Testis (tissue), 3 donors: ENCODE data around the gene HSH2D. TPM values are rescaled to one million over a fixed set of nuclear protein-coding genes. Genes with fewer than 3 reads are reported as not detected.

Source experiments
- DNase-seq: peaks from one replicate; pipeline ENCODE4 v3.0.0-alpha.2; 2019
- H3K27ac ChIP-seq, 2 donors: fragments of 200-600 bp; sonication (generic); one replicate each; pipeline ENCODE4 v1.5.1; 2019
- H3K27me3 ChIP-seq: fragments of 200-600 bp; sonication (generic); one replicate; pipeline ENCODE4 v1.5.1; 2019
- H3K36me3 ChIP-seq: fragments of 200-600 bp; sonication (generic); one replicate; pipeline ENCODE4 v1.5.1; 2017; ENCODE audit warnings: low read depth; ENCODE audit errors: missing control alignments
- H3K4me1 ChIP-seq: fragments of 200-600 bp; sonication (generic); one replicate; pipeline ENCODE4 v1.5.1; 2019
- H3K4me3 ChIP-seq, 2 donors: fragments of 200-600 bp; sonication (generic); one replicate each; pipeline ENCODE4 v1.5.1; 2017 to 2019
- H3K9me3 ChIP-seq: fragments of 200-600 bp; sonication (generic); one replicate; pipeline ENCODE4 v1.5.1; 2017
- CTCF ChIP-seq, 3 experiments: fragments of 450-650 bp in 2 of 3; fragments of 200-600 bp in 1 of 3; sonication (generic) in 1 of 3; IDR thresholded peaks; one replicate each; pipeline ENCODE4 v1.5.1; 2016 to 2019; ENCODE audit warnings: antibody characterized with exemption in 3 of 3, mild to moderate bottlenecking in 2 of 3, moderate library complexity in 1 of 3
- POLR2A ChIP-seq: fragments of 450-650 bp; IDR thresholded peaks from one replicate; pipeline ENCODE4 v1.6.1; 2017; ENCODE audit warnings: antibody characterized with exemption, mild to moderate bottlenecking, moderate library complexity
- WGBS, 2 donors: methylation state at CpG; one replicate each; pipeline ENCODE4 v1.1.5; 2018; 5-methylcytosine and 5-hydroxymethylcytosine counted together
- intact Hi-C: fragments of 100-400 bp; cut with DNase I; formaldehyde crosslinking; loops from one replicate; pipeline ENCODE4 v1.15.1; 2023; ENCODE audit warnings: low total_unique reads
- polyA plus RNA-seq: library from polyadenylated mRNA; stranded (reverse); fragments of 350-450 nt; fragmentation: Illumina TruSeq; extraction: RNeasy Lipid Tissue Mini Kit (QIAGEN cat#74804); gene quantifications from one replicate; pipeline ENCODE4 v1.2.3, GENCODE V29; 2014; ENCODE audit warnings: low read depth, low replicate concordance; ENCODE audit not compliant: insufficient read depth
- small RNA-seq, 2 donors: library from RNA; depleted of rRNA; stranded (forward); fragments of <200 nt; gene quantifications; one replicate each; pipeline ENCODE3, GENCODE V24; 2016
- total RNA-seq, 2 donors: library from RNA; depleted of rRNA; stranded (reverse); fragments of >200 nt; gene quantifications; one replicate each; pipeline ENCODE4 v1.2.3, GENCODE V29; 2016

Gene HSH2D
- total and polyA plus RNA-seq, 3 donors from 2014 or later: 0.55 to 1.6 (median 0.68) TPM

- no peak overlapping the region for H3K27ac ChIP-seq
- no peak for DNase-seq
- no peaks in the 10 kb centered on the region for H3K27me3 ChIP-seq
- intact Hi-C loops: no loop called here
- WGBS, 2 donors: 87 to 92% methylated on average over 10 to 14 of the region's 14 CpGs
- H3K4me3 ChIP-seq: no peak overlapping the region
- peaks cover 9% of the 10 kb centered on the region for H3K4me1 ChIP-seq
- no peaks in the 10 kb centered on the region for H3K9me3 ChIP-seq
- H3K36me3 ChIP-seq: no peaks in the 10 kb centered on the region
- TF ChIP-seq POLR2A (no peak), CTCF (IDR thresholded peaks at IDR 0.05) (no peak)
Measured at GRCh38 chr19:16206046-16206605, 62.6 kb downstream of the HSH2D start.

GRCh38 chr19:16206637-16207036 lies 63.2 kb downstream of the HSH2D start:
- Histone ChIP-seq H3K9me3 (no peaks in the 10 kb centered on the region), H3K27ac (no peak overlapping the region), H3K27me3 (no peaks in the 10 kb centered on the region), H3K4me3 (no peak overlapping the region), H3K36me3 (no peaks in the 10 kb centered on the region), H3K4me1 (peaks cover 9% of the 10 kb centered on the region)
- 92 to 98% methylated on average over 7 of the region's 7 CpGs for WGBS, 2 donors
- no peak for DNase-seq
- intact Hi-C loops: no loop called here
- TF ChIP-seq CTCF (IDR thresholded peaks at IDR 0.05): no peak
- no peak for TF ChIP-seq POLR2A

- WGBS, 2 donors: 92 to 96% methylated on average over 7 to 10 of the region's 10 CpGs
- no peak overlapping the region for H3K27ac ChIP-seq
- H3K4me3 ChIP-seq: no peak overlapping the region
- peaks cover 9% of the 10 kb centered on the region for H3K4me1 ChIP-seq
- no peak for TF ChIP-seq POLR2A
- no peak for TF ChIP-seq CTCF (IDR thresholded peaks at IDR 0.05)
- DNase-seq: no peak
- no peaks in the 10 kb centered on the region for H3K36me3 ChIP-seq
- intact Hi-C loops: no loop called here
- no peaks in the 10 kb centered on the region for H3K9me3 ChIP-seq
- no peaks in the 10 kb centered on the region for H3K27me3 ChIP-seq
Measured at GRCh38 chr19:16207063-16207462, 63.6 kb downstream of the HSH2D start.

- TF ChIP-seq CTCF (IDR thresholded peaks at IDR 0.05) (no peak), POLR2A (no peak)
- DNase-seq: no peak
- no peak overlapping the region for H3K27ac ChIP-seq
- H3K9me3 ChIP-seq: no peaks in the 10 kb centered on the region
- H3K27me3 ChIP-seq: no peaks in the 10 kb centered on the region
- H3K4me3 ChIP-seq: no peak overlapping the region
- WGBS, 2 donors: 91 to 93% methylated on average over 11 to 12 of the region's 12 CpGs
- intact Hi-C loops: no loop called here
- peaks cover 9% of the 10 kb centered on the region for H3K4me1 ChIP-seq
- H3K36me3 ChIP-seq: no peaks in the 10 kb centered on the region
Measured at GRCh38 chr19:16207490-16208025, 64.1 kb downstream of the HSH2D start.

Small RNA genes within 50 kb of the gene (small RNA-seq; reads per million reads assigned to genes)
- 0 reads per million in 2 donors for gene RF00017

Other genes starting within 250 kb of the HSH2D start
- 1 to 10 TPM; 3.3 to 4.1 TPM for gene CYP4F2, start 245.6 kb upstream of the HSH2D start, total RNA-seq
- gene CYP4F2, start 245.6 kb upstream of the HSH2D start, polyA plus RNA-seq: 1.8 TPM
- 1 to 10 TPM; 2.6 to 4.3 TPM for gene CYP4F11, start 209.2 kb upstream of the HSH2D start, total RNA-seq
- 3.0 TPM for gene CYP4F11, start 209.2 kb upstream of the HSH2D start, polyA plus RNA-seq
- gene OR10H4, start 194.7 kb upstream of the HSH2D start, total RNA-seq: under 1 TPM in 1 of 2 donors, not detected in 1; 0.31 TPM
- gene OR10H4, start 194.7 kb upstream of the HSH2D start, polyA plus RNA-seq: not detected
- 100 to 1,000 TPM; 212 to 271 TPM for gene TPM4, start 67.2 kb upstream of the HSH2D start, total RNA-seq
- 227 TPM for gene TPM4, start 67.2 kb upstream of the HSH2D start, polyA plus RNA-seq
- 10 to 100 TPM; 63.3 to 69.0 TPM for gene RAB8A, start 31.8 kb upstream of the HSH2D start, total RNA-seq
- 45.9 TPM for gene RAB8A, start 31.8 kb upstream of the HSH2D start, polyA plus RNA-seq
- not detected for gene CIB3, start 29.8 kb downstream of the HSH2D start, total RNA-seq
- gene CIB3, start 29.8 kb downstream of the HSH2D start, polyA plus RNA-seq: 1.2 TPM
- gene FAM32A, start 41.7 kb downstream of the HSH2D start, total RNA-seq: 10 to 100 TPM; 62.0 to 87.0 TPM
- 71.2 TPM for gene FAM32A, start 41.7 kb downstream of the HSH2D start, polyA plus RNA-seq
- 100 to 1,000 TPM; 134 to 145 TPM for gene AP1M1, start 54.2 kb downstream of the HSH2D start, total RNA-seq
- gene AP1M1, start 54.2 kb downstream of the HSH2D start, polyA plus RNA-seq: 172 TPM
- gene KLF2, start 181.1 kb downstream of the HSH2D start, total RNA-seq: 10 to 100 TPM; 42.4 to 74.9 TPM
- gene KLF2, start 181.1 kb downstream of the HSH2D start, polyA plus RNA-seq: 40.2 TPM